A673 (cell line): ENCODE results near the gene PYGO2. TPM values are rescaled to one million over a fixed set of nuclear protein-coding genes. Genes with fewer than 3 reads are reported as not detected.

Experiments
- BruUV-seq: library from RNA; stranded (reverse); fragments of 400-500 nt; replicated peaks from 2 replicates; lab custom pipeline; 2021; lab: Mats Ljungman, UMichigan
- CTCF ChIA-PET: fragments of 300-600 bp; sonication (Branson Sonifier 250); formaldehyde crosslinking; loops from one replicate; lab custom pipeline; 2022; ENCODE audit warnings: antibody characterized with exemption; lab: Charles Lee
- POLR2A ChIA-PET: fragments of 300-600 bp; sonication (Branson Sonifier 250); formaldehyde crosslinking; loops from one replicate; lab custom pipeline; 2022; ENCODE audit warnings: antibody characterized with exemption; ENCODE audit not compliant: low non-redundant PET; lab: Charles Lee
- DNase-seq: peaks from one replicate; pipeline ENCODE4 v3.0.0-alpha.2; 2015; ENCODE audit warnings: low spot score
- H3K27ac ChIP-seq: fragments of 200-600 bp; sonication (generic); 2 replicates; pipeline ENCODE4 v1.5.1; 2016; ENCODE audit warnings: mixed run types, low read depth, mild to moderate bottlenecking, mixed read lengths, antibody characterized with exemption, low read length; ENCODE audit not compliant: poor library complexity, severe bottlenecking
- H3K27me3 ChIP-seq: fragments of 200-600 bp; sonication (generic); replicated peaks from 2 replicates; pipeline ENCODE4 v1.6.1; 2017; ENCODE audit warnings: mixed run types, low read depth, mild to moderate bottlenecking, mixed read lengths, antibody characterized with exemption, low read length; ENCODE audit not compliant: insufficient read depth, poor library complexity
- H3K36me3 ChIP-seq: fragments of 200-600 bp; sonication (generic); 2 replicates; pipeline ENCODE4 v1.6.1; 2016; ENCODE audit warnings: mixed run types, mild to moderate bottlenecking, mixed read lengths, antibody characterized with exemption, low read length; ENCODE audit not compliant: insufficient read depth, poor library complexity, severe bottlenecking
- H3K4me1 ChIP-seq: fragments of 200-600 bp; sonication (generic); 2 replicates; pipeline ENCODE4 v1.6.1; 2017; ENCODE audit warnings: mixed run types, mild to moderate bottlenecking, mixed read lengths, antibody characterized with exemption, low read length; ENCODE audit not compliant: insufficient read depth, poor library complexity, severe bottlenecking
- H3K4me3 ChIP-seq: fragments of 200-600 bp; sonication (generic); 2 replicates; pipeline ENCODE4 v1.5.1; 2016; ENCODE audit warnings: low read depth, mixed run types, mild to moderate bottlenecking, mixed read lengths, low read length; ENCODE audit not compliant: poor library complexity, severe bottlenecking
- H3K9me3 ChIP-seq: fragments of 200-600 bp; sonication (generic); 2 replicates; pipeline ENCODE4 v1.6.1; 2016; ENCODE audit warnings: mixed run types, low read depth, mild to moderate bottlenecking, mixed read lengths, antibody characterized with exemption, low read length; ENCODE audit not compliant: poor library complexity, severe bottlenecking
- CTCF ChIP-seq: fragments of 300-800, 200-600 bp; sonication (generic); conservative IDR thresholded peaks from 2 replicates; pipeline ENCODE4 v1.5.1; 2017; ENCODE audit warnings: low read depth, mild to moderate bottlenecking, antibody characterized with exemption, low read length, moderate library complexity, mixed read lengths
- EZH2 ChIP-seq: fragments of 200-600 bp; sonication (generic); IDR thresholded peaks from 2 replicates; pipeline ENCODE4 v1.6.1; 2017; ENCODE audit warnings: borderline replicate concordance, low read depth, mild to moderate bottlenecking, mixed read lengths, antibody characterized with exemption, low read length; ENCODE audit not compliant: poor library complexity, severe bottlenecking
- intact Hi-C: fragments of 100-400 bp; cut with micrococcal nuclease; formaldehyde crosslinking; loops from one replicate; pipeline ENCODE4 v1.10.0; 2022; ENCODE audit not compliant: unreplicated experiment
- total RNA-seq: library from RNA; stranded (reverse); gene quantifications from 2 replicates; pipeline ENCODE4 v1.2.3, GENCODE V29; 2021

The PYGO2 gene
- total RNA-seq, 1 experiment from 2014 or later, result 48.5 TPM

GRCh38 chr1:154953611-154954038 lies 8.0 kb downstream of the PYGO2 start:
- Histone ChIP-seq H3K9me3 (no peaks in the 10 kb centered on the region), H3K27ac (no peak overlapping the region)

GRCh38 chr1:154952664-154953063 lies 8.9 kb downstream of the PYGO2 start:
- H3K27ac ChIP-seq, result no peak overlapping the region
- H3K9me3 ChIP-seq, result no peaks in the 10 kb centered on the region
- H3K27me3 ChIP-seq, result no peaks in the 10 kb centered on the region
- no peak for TF ChIP-seq CTCF
- TF ChIP-seq EZH2, result no peak
- BruUV-seq, result no TSS peak
- peaks cover 13% of the 10 kb centered on the region for H3K4me1 ChIP-seq
- POLR2A ChIA-PET, result no interaction called here
- H3K4me3 ChIP-seq, result no peak overlapping the region
- CTCF ChIA-PET, result no interaction called here
- DNase-seq, result no peak
- H3K36me3 ChIP-seq, result peaks cover 3% of the 10 kb centered on the region
- intact Hi-C loops, result no loop called here

More at GRCh38 chr1:154953611-154954038, 8.0 kb downstream of the PYGO2 start:
- TF ChIP-seq CTCF, result no peak
- no peak for TF ChIP-seq EZH2
- BruUV-seq, result no TSS peak
- ChIA-PET POLR2A (no interaction called here), CTCF (interaction anchor here (0.5 kb wide), 1 partner anchor 131 kb away, joined by 3 read pairs; no protein-coding TSS in a partner anchor)
- Histone ChIP-seq H3K36me3 (peaks cover 9% of the 10 kb centered on the region), H3K4me3 (no peak overlapping the region), H3K27me3 (no peaks in the 10 kb centered on the region), H3K4me1 (peaks cover 13% of the 10 kb centered on the region)
- intact Hi-C loops, result no loop called here
- no peak for DNase-seq

GRCh38 chr1:154951901-154952657 lies 9.5 kb downstream of the PYGO2 start:
- ChIA-PET CTCF (no interaction called here), POLR2A (no interaction called here)
- Histone ChIP-seq H3K4me1 (peaks cover 13% of the 10 kb centered on the region), H3K27me3 (no peaks in the 10 kb centered on the region), H3K27ac (no peak overlapping the region), H3K9me3 (no peaks in the 10 kb centered on the region), H3K36me3 (peaks cover 3% of the 10 kb centered on the region), H3K4me3 (no peak overlapping the region)
- no TSS peak for BruUV-seq
- intact Hi-C loops, result no loop called here
- no peak for DNase-seq
- TF ChIP-seq EZH2 (no peak), CTCF (no peak)
